Esophagus (tissue), 2 donors: ENCODE data around the gene IGSF5. TPM values are rescaled to one million over a fixed set of nuclear protein-coding genes. Genes with fewer than 3 reads are reported as not detected.
"Not testable (repeated sequence)": the region's sequence is repeated elsewhere in the genome, so short reads cannot be mapped to it uniquely, and the experiment has no call there.

Experiments
- H3K27ac ChIP-seq, 2 donors: one replicate each; pipeline ENCODE4 v1.5.1; 2013; ENCODE audit warnings: low read depth in 2 of 2, mild to moderate bottlenecking in 2 of 2, inconsistent platforms in 1 of 2, low read length in 1 of 2, moderate library complexity in 1 of 2
- H3K27me3 ChIP-seq, 2 donors: one replicate each; pipeline ENCODE4 v1.6.1; 2013; ENCODE audit warnings: low read length in 2 of 2, control low read depth in 1 of 2, mild to moderate bottlenecking in 1 of 2; ENCODE audit not compliant: insufficient read depth in 2 of 2, control insufficient read depth in 1 of 2
- H3K36me3 ChIP-seq, 2 donors: one replicate each; pipeline ENCODE4 v1.6.1; 2013; ENCODE audit warnings: low read length in 1 of 2; ENCODE audit not compliant: control insufficient read depth in 2 of 2, insufficient read depth in 2 of 2
- H3K4me1 ChIP-seq, 2 donors: one replicate each; pipeline ENCODE4 v1.6.1; 2013; ENCODE audit warnings: low read length in 1 of 2; ENCODE audit not compliant: control insufficient read depth in 2 of 2, insufficient read depth in 2 of 2
- H3K4me3 ChIP-seq, 2 donors: one replicate each; pipeline ENCODE4 v1.5.1; 2013; ENCODE audit warnings: low read length in 2 of 2, mild to moderate bottlenecking in 2 of 2, low read depth in 1 of 2, moderate library complexity in 1 of 2
- H3K9me3 ChIP-seq, 2 donors: one replicate each; pipeline ENCODE4 v1.6.1; 2013; ENCODE audit warnings: mild to moderate bottlenecking in 2 of 2, low read depth in 1 of 2, low read length in 1 of 2, moderate library complexity in 1 of 2; ENCODE audit not compliant: control insufficient read depth in 2 of 2, insufficient read depth in 1 of 2
- WGBS, 2 donors: extraction: QIAGEN DNeasy Blood & Tissue Kit; methylation state at CpG; one replicate each; pipeline ENCODE4 v1.1.7; 2013; 5-methylcytosine and 5-hydroxymethylcytosine counted together
- polyA plus RNA-seq, 2 donors: library from polyadenylated mRNA; stranded (reverse); fragments of 200-250 nt; gene quantifications; one replicate each; pipeline ENCODE4 v1.2.3, GENCODE V29; 2013
- donor health status: healthy with polysubstance abuse.
- donor health status: Bipolar disorder and iron deficiency.

Gene IGSF5
- not detected for polyA plus RNA-seq

GRCh38 chr21:39744883-39745282, at the start of gene IGSF5:
Gene IGSF5 (plus strand): TSS chr21:39745183. CDS start chr21:39745510, 327 bp downstream.
- H3K4me3 ChIP-seq, H3K27me3 ChIP-seq, H3K27ac ChIP-seq, H3K4me1 ChIP-seq, H3K9me3 ChIP-seq, H3K36me3 ChIP-seq: not testable (repeated sequence)
- 80 to 94% methylated on average over 4 of the region's 4 CpGs for WGBS, 2 donors

- Histone ChIP-seq H3K27me3 (no peaks in the 10 kb centered on the region), H3K4me3 (no peak overlapping the region), H3K4me1 (no peaks in the 10 kb centered on the region), H3K36me3 (no peaks in the 10 kb centered on the region), H3K9me3 (no peaks in the 10 kb centered on the region), H3K27ac (no peak overlapping the region)
- WGBS, 2 donors, result 77 to 84% methylated on average over 7 of the region's 7 CpGs
Measured at GRCh38 chr21:39696196-39696595, 48.8 kb upstream of the IGSF5 start.

- 55 to 62% methylated on average over 4 of the region's 4 CpGs for WGBS, 2 donors
- H3K27me3 ChIP-seq, result no peaks in the 10 kb centered on the region
- no peaks in the 10 kb centered on the region for H3K9me3 ChIP-seq
- H3K27ac ChIP-seq, result no peak overlapping the region
- no peaks in the 10 kb centered on the region for H3K4me1 ChIP-seq
- no peaks in the 10 kb centered on the region for H3K36me3 ChIP-seq
- no peak overlapping the region for H3K4me3 ChIP-seq
Measured at GRCh38 chr21:39696618-39697017, 48.4 kb upstream of the IGSF5 start.

GRCh38 chr21:39700318-39700717, 44.7 kb upstream of the IGSF5 start:
- Histone ChIP-seq H3K4me3 (no peak overlapping the region), H3K27ac (no peak overlapping the region), H3K36me3 (no peaks in the 10 kb centered on the region), H3K4me1 (no peaks in the 10 kb centered on the region), H3K9me3 (peaks cover 0 to 2% of the 10 kb centered on the region in 2 donors), H3K27me3 (no peaks in the 10 kb centered on the region)
- WGBS, 2 donors, result 64 to 66% methylated on average over 2 of the region's 2 CpGs

GRCh38 chr21:39703578-39703977, 41.4 kb upstream of the IGSF5 start:
- H3K27ac ChIP-seq, result no peak overlapping the region
- 73 to 76% methylated on average over 1 of the region's 1 CpG for WGBS, 2 donors
- no peaks in the 10 kb centered on the region for H3K36me3 ChIP-seq
- no peak overlapping the region for H3K4me3 ChIP-seq
- no peaks in the 10 kb centered on the region for H3K27me3 ChIP-seq
- H3K9me3 ChIP-seq, result peaks cover 0 to 2% of the 10 kb centered on the region in 2 donors
- H3K4me1 ChIP-seq, result no peaks in the 10 kb centered on the region

GRCh38 chr21:39705849-39706248, 39.1 kb upstream of the IGSF5 start:
- 85 to 87% methylated on average over 2 of the region's 2 CpGs for WGBS, 2 donors
- Histone ChIP-seq H3K4me3 (no peak overlapping the region), H3K27ac (no peak overlapping the region), H3K4me1 (no peaks in the 10 kb centered on the region), H3K36me3 (no peaks in the 10 kb centered on the region), H3K27me3 (no peaks in the 10 kb centered on the region), H3K9me3 (peaks cover 0 to 2% of the 10 kb centered on the region in 2 donors)

- no peaks in the 10 kb centered on the region for H3K36me3 ChIP-seq
- WGBS, 2 donors, result 29 to 43% methylated on average over 1 of the region's 1 CpG
- H3K27me3 ChIP-seq, result no peaks in the 10 kb centered on the region
- peaks cover 0 to 2% of the 10 kb centered on the region in 2 donors for H3K9me3 ChIP-seq
- no peaks in the 10 kb centered on the region for H3K4me1 ChIP-seq
- no peak overlapping the region for H3K4me3 ChIP-seq
- H3K27ac ChIP-seq, result no peak overlapping the region
Measured at GRCh38 chr21:39707316-39707715, 37.7 kb upstream of the IGSF5 start.

- no peaks in the 10 kb centered on the region for H3K9me3 ChIP-seq
Measured at GRCh38 chr21:39710866-39711265, 34.1 kb upstream of the IGSF5 start.

GRCh38 chr21:39712273-39712672, 32.7 kb upstream of the IGSF5 start:
- H3K27me3 ChIP-seq, result no peaks in the 10 kb centered on the region
- H3K4me3 ChIP-seq, result no peak overlapping the region
- H3K4me1 ChIP-seq, result no peaks in the 10 kb centered on the region
- H3K9me3 ChIP-seq, result no peaks in the 10 kb centered on the region
- 83 to 87% methylated on average over 7 of the region's 7 CpGs for WGBS, 2 donors
- H3K36me3 ChIP-seq, result no peaks in the 10 kb centered on the region
- H3K27ac ChIP-seq, result no peak overlapping the region

More at GRCh38 chr21:39710866-39711265, 34.1 kb upstream of the IGSF5 start:
- WGBS, 2 donors, result 90 to 94% methylated on average over 8 of the region's 8 CpGs
- Histone ChIP-seq H3K27ac (no peak overlapping the region), H3K27me3 (no peaks in the 10 kb centered on the region), H3K36me3 (no peaks in the 10 kb centered on the region), H3K4me1 (no peaks in the 10 kb centered on the region), H3K4me3 (no peak overlapping the region)

GRCh38 chr21:39712976-39713375, 32.0 kb upstream of the IGSF5 start:
- 63 to 65% methylated on average over 3 of the region's 3 CpGs for WGBS, 2 donors
- no peaks in the 10 kb centered on the region for H3K4me1 ChIP-seq
- H3K27me3 ChIP-seq, result no peaks in the 10 kb centered on the region
- H3K36me3 ChIP-seq, result no peaks in the 10 kb centered on the region
- no peak overlapping the region for H3K27ac ChIP-seq
- H3K9me3 ChIP-seq, result no peaks in the 10 kb centered on the region
- no peak overlapping the region for H3K4me3 ChIP-seq
